HL-60 (cell line): ENCODE data around the gene ISL1.

Experiments
- DNase-seq, 2 experiments: peaks; one replicate each; pipeline ENCODE4 v3.0.0-alpha.2; 2010 to 2020; ENCODE audit warnings: low read depth in 1 of 2, low spot score in 1 of 2
- H3K27ac ChIP-seq: fragments of 250-450 bp; sonication (Bioruptor Pico); replicated peaks from 2 replicates; pipeline ENCODE4 v1.5.1; 2020; ENCODE audit warnings: mild to moderate bottlenecking, moderate library complexity
- H3K27me3 ChIP-seq: fragments of 250-450 bp; sonication (Bioruptor Pico); 2 replicates; pipeline ENCODE4 v1.5.1; 2021; ENCODE audit warnings: mild to moderate bottlenecking, moderate library complexity; ENCODE audit not compliant: insufficient read depth, poor library complexity, severe bottlenecking
- H3K4me3 ChIP-seq: replicated peaks from 2 replicates; pipeline ENCODE4 v1.5.1; 2011; ENCODE audit warnings: mild to moderate bottlenecking, control low read depth, low read length; ENCODE audit not compliant: insufficient read depth
- GABPA ChIP-seq: IDR thresholded peaks from 2 replicates; pipeline ENCODE4 v1.6.1; 2012; ENCODE audit warnings: low read depth
- POLR2AphosphoS5 ChIP-seq: IDR thresholded peaks from 2 replicates; pipeline ENCODE4 v1.6.1; 2012; ENCODE audit warnings: low read depth
- SPI1 ChIP-seq: IDR thresholded peaks from 2 replicates; pipeline ENCODE4 v1.6.1; 2012; ENCODE audit warnings: low read depth, mild to moderate bottlenecking, borderline replicate concordance
- TF ChIP-seq, protein P1 (sequence below): IDR thresholded peaks from one replicate; pipeline ENCODE4 v1.5.1; 2011; ENCODE audit warnings: low read length, control low read depth, inconsistent platforms; ENCODE audit not compliant: insufficient read depth
- TF ChIP-seq, protein P2 (sequence below): IDR thresholded peaks from 2 replicates; pipeline ENCODE4 v1.6.1; 2012; ENCODE audit warnings: low read depth; ENCODE audit not compliant: insufficient replicate concordance

ISL1 gene

DNA sequence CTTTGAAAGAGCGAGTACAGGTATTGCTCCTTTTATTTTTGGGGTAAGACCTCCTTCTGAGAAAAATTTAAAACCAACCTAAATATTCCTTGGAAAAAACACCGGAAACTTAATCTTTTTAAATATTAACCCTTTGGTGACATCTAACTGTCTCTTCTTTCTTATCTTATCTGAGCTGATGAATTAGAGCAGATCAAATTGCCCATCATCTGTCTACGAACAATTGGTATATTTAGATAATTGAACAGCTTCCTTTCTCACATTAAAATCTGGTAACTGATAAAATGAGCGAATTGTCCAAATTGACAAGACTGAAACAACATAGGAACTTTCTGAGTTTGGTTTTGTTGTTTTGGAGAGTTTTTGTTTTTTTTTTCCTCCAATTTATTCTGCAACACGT is 2.0 kb downstream of the ISL1 start:
- no peak for DNase-seq
- Histone ChIP-seq H3K27ac (no peak overlapping the region), H3K4me3 (no peak overlapping the region), H3K27me3 (peaks cover 71% of the 10 kb centered on the region)
- TF ChIP-seq, protein P1, sequence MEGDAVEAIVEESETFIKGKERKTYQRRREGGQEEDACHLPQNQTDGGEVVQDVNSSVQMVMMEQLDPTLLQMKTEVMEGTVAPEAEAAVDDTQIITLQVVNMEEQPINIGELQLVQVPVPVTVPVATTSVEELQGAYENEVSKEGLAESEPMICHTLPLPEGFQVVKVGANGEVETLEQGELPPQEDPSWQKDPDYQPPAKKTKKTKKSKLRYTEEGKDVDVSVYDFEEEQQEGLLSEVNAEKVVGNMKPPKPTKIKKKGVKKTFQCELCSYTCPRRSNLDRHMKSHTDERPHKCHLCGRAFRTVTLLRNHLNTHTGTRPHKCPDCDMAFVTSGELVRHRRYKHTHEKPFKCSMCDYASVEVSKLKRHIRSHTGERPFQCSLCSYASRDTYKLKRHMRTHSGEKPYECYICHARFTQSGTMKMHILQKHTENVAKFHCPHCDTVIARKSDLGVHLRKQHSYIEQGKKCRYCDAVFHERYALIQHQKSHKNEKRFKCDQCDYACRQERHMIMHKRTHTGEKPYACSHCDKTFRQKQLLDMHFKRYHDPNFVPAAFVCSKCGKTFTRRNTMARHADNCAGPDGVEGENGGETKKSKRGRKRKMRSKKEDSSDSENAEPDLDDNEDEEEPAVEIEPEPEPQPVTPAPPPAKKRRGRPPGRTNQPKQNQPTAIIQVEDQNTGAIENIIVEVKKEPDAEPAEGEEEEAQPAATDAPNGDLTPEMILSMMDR: no peak
- TF ChIP-seq POLR2AphosphoS5 (no peak), SPI1 (no peak), GABPA (no peak)
- TF ChIP-seq, protein P2, sequence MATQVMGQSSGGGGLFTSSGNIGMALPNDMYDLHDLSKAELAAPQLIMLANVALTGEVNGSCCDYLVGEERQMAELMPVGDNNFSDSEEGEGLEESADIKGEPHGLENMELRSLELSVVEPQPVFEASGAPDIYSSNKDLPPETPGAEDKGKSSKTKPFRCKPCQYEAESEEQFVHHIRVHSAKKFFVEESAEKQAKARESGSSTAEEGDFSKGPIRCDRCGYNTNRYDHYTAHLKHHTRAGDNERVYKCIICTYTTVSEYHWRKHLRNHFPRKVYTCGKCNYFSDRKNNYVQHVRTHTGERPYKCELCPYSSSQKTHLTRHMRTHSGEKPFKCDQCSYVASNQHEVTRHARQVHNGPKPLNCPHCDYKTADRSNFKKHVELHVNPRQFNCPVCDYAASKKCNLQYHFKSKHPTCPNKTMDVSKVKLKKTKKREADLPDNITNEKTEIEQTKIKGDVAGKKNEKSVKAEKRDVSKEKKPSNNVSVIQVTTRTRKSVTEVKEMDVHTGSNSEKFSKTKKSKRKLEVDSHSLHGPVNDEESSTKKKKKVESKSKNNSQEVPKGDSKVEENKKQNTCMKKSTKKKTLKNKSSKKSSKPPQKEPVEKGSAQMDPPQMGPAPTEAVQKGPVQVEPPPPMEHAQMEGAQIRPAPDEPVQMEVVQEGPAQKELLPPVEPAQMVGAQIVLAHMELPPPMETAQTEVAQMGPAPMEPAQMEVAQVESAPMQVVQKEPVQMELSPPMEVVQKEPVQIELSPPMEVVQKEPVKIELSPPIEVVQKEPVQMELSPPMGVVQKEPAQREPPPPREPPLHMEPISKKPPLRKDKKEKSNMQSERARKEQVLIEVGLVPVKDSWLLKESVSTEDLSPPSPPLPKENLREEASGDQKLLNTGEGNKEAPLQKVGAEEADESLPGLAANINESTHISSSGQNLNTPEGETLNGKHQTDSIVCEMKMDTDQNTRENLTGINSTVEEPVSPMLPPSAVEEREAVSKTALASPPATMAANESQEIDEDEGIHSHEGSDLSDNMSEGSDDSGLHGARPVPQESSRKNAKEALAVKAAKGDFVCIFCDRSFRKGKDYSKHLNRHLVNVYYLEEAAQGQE: no peak

DNA sequence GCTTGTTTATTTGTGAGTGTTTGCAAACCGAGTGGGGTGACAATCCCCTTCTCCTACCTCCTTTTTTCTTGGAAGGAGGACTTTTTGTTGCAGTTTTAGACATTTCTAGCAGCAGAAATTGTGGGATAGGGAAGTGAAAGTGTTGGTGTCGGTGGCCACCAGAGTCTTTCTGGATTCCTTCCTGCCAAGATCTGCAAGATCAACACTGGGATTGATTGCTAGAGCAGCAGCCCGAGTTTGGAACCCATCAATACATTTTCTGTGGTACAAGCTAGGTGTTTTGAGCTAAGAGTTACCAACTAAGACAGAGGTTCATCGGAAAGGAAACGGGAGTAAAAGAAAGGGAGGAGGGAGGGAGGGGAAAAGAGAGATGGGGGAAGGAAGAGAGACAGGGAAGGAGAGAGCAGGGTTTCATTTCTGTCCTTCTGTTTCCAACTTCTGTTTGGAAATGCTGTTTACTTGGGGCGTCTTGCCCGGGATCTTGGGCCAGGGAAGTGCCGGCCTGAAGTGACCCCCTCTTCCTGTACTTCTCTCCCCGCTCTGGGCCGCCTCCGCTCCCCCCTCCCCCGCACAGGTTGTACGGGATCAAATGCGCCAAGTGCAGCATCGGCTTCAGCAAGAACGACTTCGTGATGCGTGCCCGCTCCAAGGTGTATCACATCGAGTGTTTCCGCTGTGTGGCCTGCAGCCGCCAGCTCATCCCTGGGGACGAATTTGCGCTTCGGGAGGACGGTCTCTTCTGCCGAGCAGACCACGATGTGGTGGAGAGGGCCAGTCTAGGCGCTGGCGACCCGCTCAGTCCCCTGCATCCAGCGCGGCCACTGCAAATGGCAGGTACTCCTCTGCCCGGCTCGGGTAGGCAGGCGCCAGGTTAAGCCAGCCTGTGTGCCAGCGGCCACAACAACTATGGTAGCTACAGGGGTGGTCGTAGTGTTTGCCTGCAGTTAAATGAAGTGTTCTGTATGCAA is 4.0 kb downstream of the ISL1 start:
- TF ChIP-seq, protein P1: no peak
- TF ChIP-seq SPI1 (no peak), GABPA (no peak), POLR2AphosphoS5 (no peak)
- TF ChIP-seq, protein P2: no peak
- Histone ChIP-seq H3K27ac (no peak overlapping the region), H3K4me3 (no peak overlapping the region), H3K27me3 (peaks cover 74% of the 10 kb centered on the region)
- DNase-seq: no peak

DNA sequence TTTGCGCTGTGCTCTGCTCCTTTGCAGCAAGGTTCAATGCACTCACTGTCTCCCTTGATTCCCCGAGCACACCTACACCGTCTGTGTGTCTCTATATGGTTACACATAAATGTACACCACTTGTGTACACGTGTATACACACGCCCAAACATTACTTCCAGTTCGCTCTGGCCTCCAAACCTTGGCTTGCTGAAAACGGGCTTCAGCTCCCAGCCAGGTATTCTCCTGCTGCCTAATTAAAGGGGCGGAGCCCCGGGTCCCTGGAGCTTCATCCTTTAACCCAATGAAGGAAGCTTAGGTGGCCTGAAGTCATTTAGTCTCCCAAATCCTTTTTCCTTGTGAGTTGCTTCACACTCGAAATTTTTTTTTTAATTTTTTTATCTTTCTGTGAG is 4.6 kb downstream of the ISL1 start:
- H3K27ac ChIP-seq: no peak overlapping the region
- TF ChIP-seq POLR2AphosphoS5 (no peak), GABPA (no peak), SPI1 (no peak)
- TF ChIP-seq, protein P2: no peak
- TF ChIP-seq, protein P1: no peak
- no peak overlapping the region for H3K4me3 ChIP-seq
- peaks cover 68% of the 10 kb centered on the region for H3K27me3 ChIP-seq
- DNase-seq: no peak
